ENCODE results near the gene CNST. TPM values are rescaled to one million over a fixed set of nuclear protein-coding genes. Genes with fewer than 3 reads are reported as not detected.

CNST gene
- total RNA-seq, 1 donor from 2014 or later: 8.3 TPM

DNA sequence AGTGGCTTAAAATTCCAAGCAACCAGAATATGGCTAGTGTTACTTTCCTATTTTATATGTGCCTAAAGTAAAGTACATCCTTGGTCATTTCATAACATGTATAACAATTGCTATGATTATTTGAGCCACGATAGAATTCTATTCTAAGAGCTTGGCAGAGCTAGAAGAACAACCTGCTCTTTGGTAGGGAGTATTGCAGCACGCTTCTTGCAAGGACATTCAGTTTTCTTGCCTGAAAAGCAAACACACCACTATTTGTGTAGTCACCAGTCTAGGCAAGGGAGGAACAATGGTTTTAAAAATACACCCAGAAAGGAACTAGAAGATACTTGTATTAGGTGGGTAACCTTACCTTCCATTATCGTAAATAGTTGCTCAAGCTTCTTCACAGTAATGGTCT is 51.5 kb downstream of the CNST start:
- no peak overlapping the region for H3K4me3 ChIP-seq (ENCODE audit: low read depth, low read length)
- TF ChIP-seq, protein P1, sequence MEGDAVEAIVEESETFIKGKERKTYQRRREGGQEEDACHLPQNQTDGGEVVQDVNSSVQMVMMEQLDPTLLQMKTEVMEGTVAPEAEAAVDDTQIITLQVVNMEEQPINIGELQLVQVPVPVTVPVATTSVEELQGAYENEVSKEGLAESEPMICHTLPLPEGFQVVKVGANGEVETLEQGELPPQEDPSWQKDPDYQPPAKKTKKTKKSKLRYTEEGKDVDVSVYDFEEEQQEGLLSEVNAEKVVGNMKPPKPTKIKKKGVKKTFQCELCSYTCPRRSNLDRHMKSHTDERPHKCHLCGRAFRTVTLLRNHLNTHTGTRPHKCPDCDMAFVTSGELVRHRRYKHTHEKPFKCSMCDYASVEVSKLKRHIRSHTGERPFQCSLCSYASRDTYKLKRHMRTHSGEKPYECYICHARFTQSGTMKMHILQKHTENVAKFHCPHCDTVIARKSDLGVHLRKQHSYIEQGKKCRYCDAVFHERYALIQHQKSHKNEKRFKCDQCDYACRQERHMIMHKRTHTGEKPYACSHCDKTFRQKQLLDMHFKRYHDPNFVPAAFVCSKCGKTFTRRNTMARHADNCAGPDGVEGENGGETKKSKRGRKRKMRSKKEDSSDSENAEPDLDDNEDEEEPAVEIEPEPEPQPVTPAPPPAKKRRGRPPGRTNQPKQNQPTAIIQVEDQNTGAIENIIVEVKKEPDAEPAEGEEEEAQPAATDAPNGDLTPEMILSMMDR (conservative IDR thresholded peaks at IDR 0.05; ENCODE audit: low read depth, low read length): no peak
- DNase-seq (ENCODE audit: low read depth): no peak

DNA sequence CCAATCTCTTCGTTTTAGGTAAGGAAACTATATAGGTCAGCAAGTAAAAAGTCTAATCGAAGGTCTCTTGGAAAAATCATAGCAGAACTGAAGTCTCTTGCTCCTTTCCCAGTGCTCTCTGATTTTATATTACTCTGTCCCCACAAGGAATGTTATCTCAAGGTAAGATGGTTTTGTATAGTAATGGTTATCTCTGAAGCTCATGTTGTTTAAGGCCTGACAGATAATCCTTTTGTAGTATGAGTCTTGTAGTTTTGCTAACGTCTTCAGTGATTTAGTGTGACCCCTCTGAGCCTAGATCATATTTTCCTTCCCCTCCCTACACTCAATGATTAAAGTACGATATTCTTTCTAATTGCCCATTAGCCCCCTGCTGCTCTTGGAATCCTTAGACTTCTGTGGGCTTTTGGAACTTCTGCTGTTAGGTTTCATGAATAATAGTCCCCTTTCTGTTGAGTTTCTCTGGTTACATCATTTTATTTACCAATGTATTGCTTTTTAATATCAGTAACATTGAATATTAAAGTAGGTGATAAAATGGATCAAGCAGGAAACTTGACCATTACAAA is 52.1 kb downstream of the CNST start:
- no peak for DNase-seq (ENCODE audit: low read depth)
- TF ChIP-seq, protein P1 (conservative IDR thresholded peaks at IDR 0.05; ENCODE audit: low read depth, low read length): no peak
- H3K4me3 ChIP-seq (ENCODE audit: low read depth, low read length): no peak overlapping the region

DNA sequence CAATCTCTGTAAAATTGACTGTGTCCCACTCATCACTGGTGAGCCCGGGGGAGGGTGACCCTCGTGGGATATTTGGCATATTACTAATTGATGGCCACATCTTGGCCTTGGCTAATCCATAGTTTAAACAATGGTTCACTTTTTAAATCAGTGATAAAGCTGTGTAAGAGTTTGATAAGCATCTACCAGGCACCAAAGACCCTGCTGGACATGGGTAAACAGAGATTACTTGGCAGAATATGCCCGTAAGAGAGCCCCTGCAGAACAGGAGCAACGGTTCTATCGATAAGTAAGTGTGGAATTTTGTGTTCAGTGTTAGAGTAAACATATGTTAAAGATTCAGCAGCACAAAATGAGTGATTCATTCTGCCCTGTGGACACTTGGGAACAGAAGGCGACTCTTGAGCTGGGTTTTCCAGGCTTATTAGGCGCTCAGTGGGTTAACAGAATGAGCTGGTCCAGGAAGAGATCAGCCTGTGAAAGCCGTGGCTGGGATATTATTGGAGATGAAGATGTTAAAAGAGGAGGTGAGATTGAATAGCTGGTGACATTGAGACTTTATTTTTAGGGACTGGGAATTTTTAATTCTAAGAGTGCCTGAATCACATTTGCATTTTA is 55.9 kb downstream of the CNST start:
- TF ChIP-seq, protein P1 (conservative IDR thresholded peaks at IDR 0.05; ENCODE audit: low read depth, low read length): no peak
- no peak for DNase-seq (ENCODE audit: low read depth)
- no peak overlapping the region for H3K4me3 ChIP-seq (ENCODE audit: low read depth, low read length)

DNA sequence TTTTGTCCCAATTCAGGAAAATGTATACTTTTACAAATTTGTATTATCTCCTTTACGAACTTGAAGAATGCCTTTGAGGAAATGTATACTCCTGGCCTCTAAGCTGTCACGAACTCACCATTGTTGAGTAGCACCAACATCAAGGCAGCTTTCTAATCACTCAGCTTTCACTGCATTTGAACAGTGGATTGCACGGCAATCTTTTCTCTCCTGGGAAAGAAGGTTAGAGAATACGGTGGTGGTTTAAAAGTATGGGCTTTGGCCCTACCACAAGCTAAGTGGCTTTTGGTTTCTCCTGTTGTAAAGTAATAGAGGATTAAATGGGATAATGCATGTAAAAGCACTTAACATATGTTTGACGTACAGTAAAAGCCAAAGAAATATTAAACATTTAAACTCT is 57.8 kb downstream of the CNST start:
- TF ChIP-seq, protein P1 (conservative IDR thresholded peaks at IDR 0.05; ENCODE audit: low read depth, low read length): no peak
- H3K4me3 ChIP-seq (ENCODE audit: low read depth, low read length): no peak overlapping the region
- no peak for DNase-seq (ENCODE audit: low read depth)

DNA sequence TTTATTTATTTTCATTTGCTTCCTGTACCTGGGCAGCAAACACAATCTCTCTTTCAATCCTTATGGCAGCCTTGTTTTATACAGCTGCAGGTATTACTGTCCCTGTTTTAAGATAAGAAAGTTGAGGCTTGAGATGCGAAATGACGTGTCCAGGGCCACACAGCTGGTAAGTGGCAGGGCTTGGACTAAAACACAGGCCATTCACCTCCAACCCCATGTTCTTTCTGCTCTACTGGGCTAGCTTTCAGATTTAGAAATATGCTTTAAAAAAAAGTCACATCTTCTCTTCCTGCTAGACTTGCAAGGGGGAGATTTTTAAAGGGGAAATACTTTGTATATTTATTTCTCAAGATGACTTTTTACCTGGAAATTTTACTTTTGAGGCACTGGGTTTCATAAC is 62.8 kb downstream of the CNST start:
- H3K4me3 ChIP-seq (ENCODE audit: low read depth, low read length): no peak overlapping the region
- TF ChIP-seq, protein P1 (conservative IDR thresholded peaks at IDR 0.05; ENCODE audit: low read depth, low read length): no peak
- DNase-seq (ENCODE audit: low read depth): no peak

DNA sequence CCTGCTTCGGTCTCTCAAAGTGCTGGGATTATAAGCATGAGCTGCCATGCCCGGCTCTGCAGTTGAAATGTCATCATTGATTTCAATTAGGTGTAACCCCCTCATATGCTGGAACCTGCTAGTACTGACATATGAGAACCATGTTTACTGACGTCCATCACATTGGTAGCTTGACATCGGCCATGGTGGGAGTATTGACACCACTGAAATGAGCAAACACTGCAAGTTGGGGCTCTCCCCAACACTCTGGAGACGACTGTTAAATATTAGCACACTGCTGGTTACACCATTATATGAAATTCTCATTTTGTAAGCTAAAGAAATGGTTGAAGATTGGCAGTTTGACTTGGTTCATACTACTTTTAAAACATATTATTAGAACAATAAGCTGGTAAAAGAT is 63.7 kb downstream of the CNST start:
- TF ChIP-seq, protein P1 (conservative IDR thresholded peaks at IDR 0.05; ENCODE audit: low read depth, low read length): no peak
- DNase-seq (ENCODE audit: low read depth): no peak
- no peak overlapping the region for H3K4me3 ChIP-seq (ENCODE audit: low read depth, low read length)

DNA sequence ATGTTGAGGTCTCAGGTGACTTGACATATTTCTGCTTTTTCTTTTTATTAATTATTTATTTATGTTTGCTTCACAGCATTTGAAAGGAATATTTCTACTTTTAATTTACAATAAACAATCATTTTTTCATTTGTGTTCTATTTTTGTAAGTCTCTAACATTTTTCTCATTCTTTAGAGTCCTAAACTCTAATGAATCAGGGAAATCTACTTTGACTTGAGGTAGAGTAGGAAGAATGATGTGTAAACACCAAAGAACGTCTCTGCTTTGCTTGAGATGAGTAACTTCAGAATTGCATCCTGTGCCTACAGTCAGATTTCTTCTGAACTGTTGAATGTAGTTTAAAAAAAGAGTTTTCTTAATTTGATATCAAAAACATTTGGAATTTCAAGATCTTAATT is 65.2 kb downstream of the CNST start:
- peak; percentile 20 for DNase-seq (ENCODE audit: low read depth)
- TF ChIP-seq, protein P1 (conservative IDR thresholded peaks at IDR 0.05; ENCODE audit: low read depth, low read length): no peak

More for the DNA sequence above, 65.2 kb downstream of the CNST start:
- no peak overlapping the region for H3K4me3 ChIP-seq (ENCODE audit: low read depth, low read length)
